ENCODE results near the gene NTNG2. TPM values are rescaled to one million over a fixed set of nuclear protein-coding genes. Genes with fewer than 3 reads are reported as not detected.

NTNG2 gene
- total and polyA plus RNA-seq, 10 of the 15 experiments (the other 5 are each of a cell fraction or from before 2014, with no cell fraction given): 0.37 to 0.79 (median 0.45) TPM; not detected in 6

GRCh38 chr9:132144708-132145365, 17.0 kb upstream of the NTNG2 start:
- H3K79me2 ChIP-seq (ENCODE audit: control insufficient read depth, insufficient read depth, low read length): no peaks in the 10 kb centered on the region
- POLR2A ChIA-PET: no interaction called here
- WGBS (ENCODE audit: insufficient coverage, insufficient replicate concordance, low lambda C conversion rate, missing lambda C conversion rate): 12% methylated on average over 10 of the region's 10 CpGs
- H3K4me1 ChIP-seq (ENCODE audit: control insufficient read depth, insufficient read depth, low read length): no peaks in the 10 kb centered on the region
- H2AFZ ChIP-seq (ENCODE audit: control insufficient read depth, low read depth, low read length): no peak overlapping the region
- TF ChIP-seq HDGF (IDR thresholded peaks at IDR 0.05) (no peak), HDAC2 (IDR thresholded peaks at IDR 0.05) (no peak), HSF1 (IDR thresholded peaks at IDR 0.05; ENCODE audit: low read depth, low read length) (no peak), ZBTB4 (CRISPR knock-in tag; IDR thresholded peaks at IDR 0.05) (no peak), ATF2 (IDR thresholded peaks at IDR 0.05; ENCODE audit: low read length) (no peak), ZNF274 (IDR thresholded peaks at IDR 0.05; ENCODE audit: insufficient read depth, insufficient read length) (no peak), EP300 (IDR thresholded peaks at IDR 0.05; ENCODE audit: borderline replicate concordance in 1 of 2, control insufficient read depth in 1 of 2, low read depth in 2 of 2, low read length in 2 of 2) (no peak), CEBPB (IDR thresholded peaks at IDR 0.05; ENCODE audit: borderline replicate concordance in 1 of 2, low read depth in 2 of 2, low read length in 2 of 2) (no peak), RB1 (IDR thresholded peaks at IDR 0.05; ENCODE audit: borderline replicate concordance) (no peak), ZNF384 (IDR thresholded peaks at IDR 0.05; ENCODE audit: borderline replicate concordance, low read depth, low read length) (no peak), RFX5 (IDR thresholded peaks at IDR 0.05; ENCODE audit: low read depth, low read length) (no peak), MYC (IDR thresholded peaks at IDR 0.05; ENCODE audit: insufficient read depth, insufficient read length, insufficient replicate concordance, low read length, severe bottlenecking) (no peak), MXI1 (IDR thresholded peaks at IDR 0.05; ENCODE audit: low read depth, low read length) (no peak)
- RAD21 ChIA-PET (ENCODE audit: unreplicated experiment): no interaction called here
- H3K4me3 ChIP-seq: no peak overlapping the region
- no peaks in the 10 kb centered on the region for H3K9me3 ChIP-seq (replicated peaks; ENCODE audit: control insufficient read depth, insufficient read depth, low read length)
- intact Hi-C loops (cut with micrococcal nuclease; ENCODE audit: unreplicated experiment) (no loop called here), in situ Hi-C loops (cut with MboI) (no loop called here)
- no peak overlapping the region for H3K27ac ChIP-seq (ENCODE audit: control insufficient read depth, insufficient read depth)
- H3K4me2 ChIP-seq (ENCODE audit: control insufficient read depth, insufficient read depth): no peak overlapping the region
- H3K36me3 ChIP-seq (ENCODE audit: control insufficient read depth in 2 of 2, insufficient read depth in 2 of 2, low read length in 1 of 2): no peaks in the 10 kb centered on the region
- no peaks in the 10 kb centered on the region; the same call in 1 of the 2 replicates for H4K20me1 ChIP-seq (ENCODE audit: control insufficient read depth, insufficient read depth)
- no peak for DNase-seq (ENCODE audit: low read depth, low spot score)
- peaks cover 0 to 6% of the 10 kb centered on the region in 2 experiments; a peak in 2 of 4 replicates for H3K27me3 ChIP-seq (replicated peaks in 1 of 2; ENCODE audit: control insufficient read depth in 2 of 2, insufficient read depth in 2 of 2, low read length in 1 of 2)
- no peak for FAIRE-seq
- no TSS peak for BruUV-seq (replicated peaks)
- H3K9ac ChIP-seq (ENCODE audit: control insufficient read depth, insufficient read depth, low read length): no peak overlapping the region
- CTCF ChIA-PET: no interaction called here
- 0 out of 3 replicates have a peak, but pooled peaks have one; percentile 26 for ATAC-seq
- SMC1A ChIA-PET (ENCODE audit: uncharacterized antibody, unreplicated experiment): no interaction called here
